SK-N-DZ (cell line): ENCODE measurements around the gene TSPAN15.
"Not testable (repeated sequence)": the region's sequence is repeated elsewhere in the genome, so short reads cannot be mapped to it uniquely, and the experiment has no call there.

Experiments used
- DNase-seq: peaks from one replicate; pipeline ENCODE4 v3.0.0-alpha.2; 2015; ENCODE audit warnings: low spot score

The TSPAN15 gene

GRCh38 chr10:69446229-69446628 lies 5.0 kb upstream of the TSPAN15 start:
- no peak for DNase-seq

DNA sequence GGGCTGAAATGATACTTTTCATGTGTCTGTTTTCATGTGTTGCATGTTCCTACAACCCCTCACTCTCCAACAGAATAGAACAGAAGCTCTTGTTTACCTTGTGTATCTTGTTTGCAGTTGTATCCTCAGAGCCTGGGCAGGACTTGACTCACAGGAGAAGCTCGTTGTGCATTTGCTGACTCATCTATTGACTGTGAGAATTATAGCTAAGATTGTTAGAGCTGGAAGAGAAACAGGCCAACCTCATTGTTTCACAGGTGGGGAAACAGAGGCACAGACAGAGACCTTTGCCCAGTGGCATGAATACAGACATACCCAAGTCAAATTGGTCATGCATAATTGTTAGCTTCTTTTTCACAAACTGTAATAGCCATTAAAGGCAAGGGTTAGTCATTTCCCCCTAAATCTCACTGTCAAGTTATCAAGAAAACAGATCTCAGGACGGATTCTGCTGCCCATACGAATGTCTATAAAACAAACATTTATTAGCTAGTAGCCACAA lies 4.6 kb upstream of the TSPAN15 start:
- DNase-seq, result no peak

GRCh38 chr10:69449841-69450240 lies 1.4 kb upstream of the TSPAN15 start:
- peak; percentile 90 for DNase-seq

GRCh38 chr10:69450395-69450794 lies 870 bp upstream of the TSPAN15 start:
- DNase-seq, result not testable (repeated sequence)

DNA sequence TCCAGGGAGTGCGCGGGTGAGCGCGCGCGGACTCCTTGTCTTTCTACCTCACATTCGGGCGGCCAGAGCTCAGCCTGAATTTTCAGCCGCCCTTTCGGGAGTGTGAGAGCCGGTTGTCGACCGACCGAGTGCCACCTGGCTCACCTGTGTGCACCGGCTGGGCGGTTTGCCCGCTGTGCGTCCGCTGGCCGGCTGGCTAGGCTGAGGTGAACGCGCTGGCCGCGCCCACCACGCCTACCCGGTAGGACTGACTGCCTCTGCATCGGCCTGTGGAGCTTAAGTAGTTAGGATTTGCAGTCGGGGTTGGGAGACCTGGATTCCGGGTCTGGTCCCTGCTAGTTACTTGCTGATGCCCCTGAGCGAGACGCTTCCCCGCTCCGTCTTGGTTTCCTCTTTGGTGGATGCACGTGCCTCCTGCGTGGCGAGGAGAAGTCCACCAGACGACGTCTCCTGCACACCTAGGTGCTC lies 553 bp downstream of the TSPAN15 start:
- peak; percentile 18 for DNase-seq

GRCh38 chr10:69452676-69453415 lies 1.6 kb downstream of the TSPAN15 start:
- no peak for DNase-seq

GRCh38 chr10:69453795-69454194 lies 2.5 kb downstream of the TSPAN15 start:
- no peak for DNase-seq

- no peak for DNase-seq
These were observed 3.9 kb downstream of the TSPAN15 start for GRCh38 chr10:69455006-69455763.

GRCh38 chr10:69456880-69457693 lies 5.8 kb downstream of the TSPAN15 start:
- DNase-seq, result no peak

- DNase-seq, result no peak
These were observed 6.5 kb downstream of the TSPAN15 start for GRCh38 chr10:69457771-69458237.

- no peak for DNase-seq
These were observed 7.3 kb downstream of the TSPAN15 start for GRCh38 chr10:69458430-69459100.

- DNase-seq, result no peak
These were observed 8.0 kb downstream of the TSPAN15 start for GRCh38 chr10:69459101-69459790.

DNA sequence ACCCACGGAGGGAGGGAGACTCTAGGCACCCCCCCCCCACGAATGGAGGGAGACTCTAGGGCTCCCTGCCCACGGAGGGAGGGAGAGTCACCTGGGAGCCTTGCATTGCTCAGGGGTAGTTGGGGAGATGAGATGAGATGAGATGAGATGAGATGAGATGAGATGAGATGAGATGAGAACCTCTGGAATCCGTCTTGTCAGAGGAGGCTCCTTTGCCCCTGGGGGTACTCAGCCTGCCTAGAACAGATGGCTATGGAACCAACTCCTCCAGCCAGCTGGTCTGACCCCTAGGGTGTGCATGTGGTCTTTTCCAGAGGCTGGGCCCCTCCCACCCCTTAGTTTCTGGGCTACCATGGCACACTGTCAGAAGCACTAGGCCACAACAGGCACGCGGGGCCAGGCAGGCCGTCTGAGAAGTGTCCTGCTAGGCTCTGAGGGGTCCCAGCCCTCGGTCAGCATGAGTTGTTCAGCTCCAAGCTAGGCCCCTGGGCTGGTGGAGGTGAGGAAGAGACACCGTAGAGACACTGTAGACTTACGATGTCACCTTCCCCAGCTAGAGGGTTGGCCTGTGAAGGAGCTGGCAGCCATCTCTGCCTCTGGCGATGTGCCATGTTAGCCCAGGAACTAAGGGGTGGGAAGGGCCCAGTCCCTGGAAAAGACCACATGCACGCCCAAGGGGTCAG lies 8.8 kb downstream of the TSPAN15 start:
- DNase-seq, result no peak

- no peak for DNase-seq
These were observed 9.4 kb downstream of the TSPAN15 start for GRCh38 chr10:69460576-69461242.

DNA sequence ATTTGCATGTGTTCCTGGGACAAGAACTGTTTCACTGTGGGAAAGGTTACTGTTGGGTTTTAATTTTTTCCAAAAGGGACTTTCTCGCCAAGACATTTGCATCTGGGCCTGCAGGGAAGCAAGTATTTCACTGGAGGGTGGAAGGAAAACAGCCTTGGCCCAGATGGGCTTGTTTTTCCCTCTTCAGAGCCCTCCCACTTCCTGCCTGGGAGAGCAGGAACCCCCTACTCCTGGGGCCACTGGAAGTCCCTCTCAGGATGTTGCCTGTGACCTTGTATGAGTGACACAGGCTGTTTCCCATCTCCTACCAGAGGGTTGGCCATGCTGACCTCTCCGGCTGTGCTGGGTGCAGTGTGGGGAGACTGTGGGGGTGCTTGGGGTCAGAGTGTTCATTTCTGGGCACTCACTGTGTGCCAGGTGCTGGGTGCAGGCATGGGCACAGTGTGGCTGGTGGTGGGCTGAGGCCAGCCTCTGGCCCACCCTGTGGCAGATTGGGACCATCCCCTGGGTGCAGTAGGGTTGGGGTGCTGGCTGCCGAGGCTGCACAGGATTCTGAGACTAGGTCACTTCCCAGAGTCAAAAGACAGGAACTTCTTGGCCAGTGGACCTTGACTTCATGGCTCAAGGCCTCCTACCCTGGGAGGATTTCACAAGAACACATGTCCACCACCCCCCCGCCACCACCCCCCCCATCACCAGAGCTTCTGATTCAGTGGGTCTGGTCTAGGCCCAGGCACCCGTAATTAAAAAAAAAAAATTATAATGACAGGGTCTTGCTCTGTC lies 10.2 kb downstream of the TSPAN15 start:
- DNase-seq, result no peak

DNA sequence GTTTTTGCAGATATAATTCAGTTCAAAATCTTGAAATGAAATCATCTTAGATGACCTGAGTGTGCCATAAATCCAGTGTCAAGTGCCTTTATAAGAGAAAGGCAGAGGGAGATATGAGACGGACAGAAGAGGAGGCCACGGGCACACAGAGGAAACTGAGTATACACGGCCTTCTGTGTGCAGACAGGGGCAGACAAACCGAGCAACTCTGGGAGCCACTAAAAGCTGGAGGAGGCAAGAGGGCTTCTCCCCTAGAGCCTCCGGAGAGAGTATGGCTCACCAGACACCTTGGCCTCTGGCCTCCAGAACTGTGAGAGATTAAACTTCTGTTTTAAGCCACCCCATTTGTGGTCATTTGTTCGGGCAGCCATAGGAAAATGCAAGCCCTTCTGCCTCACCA lies 12.6 kb downstream of the TSPAN15 start:
- no peak for DNase-seq

DNA sequence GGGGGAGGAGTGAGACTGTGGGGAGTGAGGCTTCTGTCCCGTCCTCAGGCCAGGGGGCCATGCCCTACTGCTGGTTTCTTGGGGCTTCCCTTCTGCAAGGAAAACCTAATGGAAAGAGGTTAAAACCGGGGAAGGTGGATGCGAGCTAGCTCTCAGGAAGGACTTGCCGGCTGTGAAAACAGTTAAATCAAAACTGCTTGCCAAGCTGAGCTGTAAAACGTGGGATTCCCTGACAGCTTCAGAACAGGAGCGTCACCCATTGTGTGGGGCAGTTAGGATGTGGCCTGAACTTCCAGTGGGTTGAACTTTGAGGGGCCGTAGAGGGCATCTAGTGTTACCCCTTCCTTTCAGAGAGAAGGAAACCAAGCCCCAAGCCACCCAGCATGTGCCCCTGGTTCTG lies 13.1 kb downstream of the TSPAN15 start:
- DNase-seq, result no peak

GRCh38 chr10:69464801-69465401 lies 13.6 kb downstream of the TSPAN15 start:
- no peak for DNase-seq
